ENCODE measurements around the gene PHGDH.
"Not testable (repeated sequence)": the region's sequence is repeated elsewhere in the genome, so short reads cannot be mapped to it uniquely, and the experiment has no call there.

The PHGDH gene

DNA sequence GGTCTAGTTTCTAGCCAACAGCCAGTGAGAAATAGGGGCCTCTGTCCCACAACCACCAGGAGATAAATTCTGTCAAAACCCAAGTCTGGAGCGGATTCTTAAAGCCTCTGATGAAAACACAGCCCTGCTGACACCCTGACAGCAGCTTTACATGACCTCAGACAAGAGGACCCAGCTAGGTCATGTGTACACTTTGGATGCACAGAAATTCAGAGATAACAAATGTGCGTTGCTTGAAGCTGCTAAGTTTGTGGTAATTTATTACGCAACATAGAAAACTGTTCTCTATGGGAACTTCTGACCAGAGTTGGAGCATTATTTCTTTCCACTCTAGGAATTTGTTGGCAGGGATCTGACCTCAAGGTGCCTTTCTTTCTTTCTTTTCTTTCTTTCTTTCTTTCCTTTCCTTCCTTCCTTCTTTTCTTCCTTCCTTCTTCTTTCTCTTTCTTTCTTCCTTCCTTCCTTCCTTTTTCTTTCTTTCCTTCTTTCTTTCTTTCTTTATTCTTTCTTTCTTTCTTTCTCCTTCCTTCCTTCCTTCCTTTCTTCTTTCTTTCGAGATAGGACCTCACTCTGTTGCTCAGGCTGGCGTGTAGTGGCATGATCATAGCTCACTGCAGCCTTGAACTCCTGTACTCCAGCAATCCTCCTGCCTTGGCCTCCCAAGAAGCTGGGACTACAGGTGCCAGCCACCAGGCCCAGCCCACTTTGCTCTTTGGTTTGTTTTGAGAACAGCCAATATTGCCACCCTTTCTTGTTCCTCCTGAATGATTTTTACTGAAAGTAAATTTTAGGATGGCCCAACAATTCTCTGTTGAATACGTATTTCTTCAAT is 71.8 kb downstream of the PHGDH start:
- Histone ChIP-seq H3F3A (ENCODE audit: insufficient read depth, low read length) (no peaks in the 10 kb centered on the region), H3K9me3 (replicated peaks; ENCODE audit: insufficient read depth, low read length) (no peaks in the 10 kb centered on the region), H3K79me2 (ENCODE audit: low read length) (no peaks in the 10 kb centered on the region), H4K20me1 (ENCODE audit: insufficient read depth, low read length) (no peaks in the 10 kb centered on the region), H3K9ac (ENCODE audit: low read length) (no peak overlapping the region), H3K27ac (ENCODE audit: low read length) (no peak overlapping the region), H3K4me3 (ENCODE audit: low read length) (no peak overlapping the region), H3K4me2 (ENCODE audit: low read depth, low read length) (no peak overlapping the region), H2AFZ (ENCODE audit: low read length) (no peak overlapping the region), H3K9me2 (replicated peaks; ENCODE audit: insufficient read depth, low read length) (no peaks in the 10 kb centered on the region), H3K36me3 (replicated peaks; ENCODE audit: insufficient read depth, low read length) (no peaks in the 10 kb centered on the region), H3K27me3 (replicated peaks; ENCODE audit: insufficient read depth, low read length) (no peaks in the 10 kb centered on the region), H3K4me1 (ENCODE audit: low read length) (peaks cover 17% of the 10 kb centered on the region)
- TF ChIP-seq, protein P1, sequence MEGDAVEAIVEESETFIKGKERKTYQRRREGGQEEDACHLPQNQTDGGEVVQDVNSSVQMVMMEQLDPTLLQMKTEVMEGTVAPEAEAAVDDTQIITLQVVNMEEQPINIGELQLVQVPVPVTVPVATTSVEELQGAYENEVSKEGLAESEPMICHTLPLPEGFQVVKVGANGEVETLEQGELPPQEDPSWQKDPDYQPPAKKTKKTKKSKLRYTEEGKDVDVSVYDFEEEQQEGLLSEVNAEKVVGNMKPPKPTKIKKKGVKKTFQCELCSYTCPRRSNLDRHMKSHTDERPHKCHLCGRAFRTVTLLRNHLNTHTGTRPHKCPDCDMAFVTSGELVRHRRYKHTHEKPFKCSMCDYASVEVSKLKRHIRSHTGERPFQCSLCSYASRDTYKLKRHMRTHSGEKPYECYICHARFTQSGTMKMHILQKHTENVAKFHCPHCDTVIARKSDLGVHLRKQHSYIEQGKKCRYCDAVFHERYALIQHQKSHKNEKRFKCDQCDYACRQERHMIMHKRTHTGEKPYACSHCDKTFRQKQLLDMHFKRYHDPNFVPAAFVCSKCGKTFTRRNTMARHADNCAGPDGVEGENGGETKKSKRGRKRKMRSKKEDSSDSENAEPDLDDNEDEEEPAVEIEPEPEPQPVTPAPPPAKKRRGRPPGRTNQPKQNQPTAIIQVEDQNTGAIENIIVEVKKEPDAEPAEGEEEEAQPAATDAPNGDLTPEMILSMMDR (IDR thresholded peaks at IDR 0.05; ENCODE audit: low read length): no peak
- no peak for TF ChIP-seq EZH2phosphoT487 (IDR thresholded peaks at IDR 0.05; ENCODE audit: low read length)
- no peak for TF ChIP-seq EZH2 (optimal IDR thresholded peaks at IDR 0.05; ENCODE audit: low read depth, low read length)
- DNase-seq: no peak

DNA sequence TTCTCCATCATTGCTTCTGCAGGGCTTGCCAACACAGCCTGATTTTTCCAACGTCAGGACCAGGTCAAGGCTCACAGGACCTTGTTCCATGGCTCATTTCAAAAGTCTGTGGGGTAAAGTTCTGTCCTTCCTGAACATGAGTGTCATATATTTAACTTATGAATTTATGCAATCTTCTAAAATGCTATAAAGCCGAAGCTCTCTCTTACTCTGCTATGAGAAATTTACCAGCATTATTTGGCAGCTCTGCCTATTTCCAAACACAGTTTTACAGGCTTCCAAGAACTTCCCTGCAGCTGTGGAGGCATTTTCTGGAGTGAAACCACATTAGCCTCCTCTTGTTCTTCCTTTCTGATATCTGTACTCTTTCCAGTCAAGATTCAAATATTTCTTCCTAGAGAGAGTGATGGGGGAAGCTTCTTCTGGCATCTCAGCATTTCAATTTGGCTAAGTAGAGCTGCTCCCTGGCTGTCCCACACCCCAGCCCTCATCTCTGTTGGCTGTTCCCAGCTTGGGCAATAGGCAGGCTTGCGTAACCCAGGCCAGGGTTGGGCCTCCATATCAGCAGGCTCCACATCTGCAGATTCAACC is 72.6 kb downstream of the PHGDH start:
- Histone ChIP-seq H3K36me3 (replicated peaks; ENCODE audit: insufficient read depth, low read length) (no peaks in the 10 kb centered on the region), H3K9ac (ENCODE audit: low read length) (no peak overlapping the region), H3K4me2 (ENCODE audit: low read depth, low read length) (no peak overlapping the region), H3K4me3 (ENCODE audit: low read length) (no peak overlapping the region), H2AFZ (ENCODE audit: low read length) (no peak overlapping the region), H3F3A (ENCODE audit: insufficient read depth, low read length) (no peaks in the 10 kb centered on the region), H3K4me1 (ENCODE audit: low read length) (peaks cover 17% of the 10 kb centered on the region), H3K79me2 (ENCODE audit: low read length) (no peaks in the 10 kb centered on the region), H3K27ac (ENCODE audit: low read length) (no peak overlapping the region), H3K9me2 (replicated peaks; ENCODE audit: insufficient read depth, low read length) (no peaks in the 10 kb centered on the region), H4K20me1 (ENCODE audit: insufficient read depth, low read length) (no peaks in the 10 kb centered on the region), H3K27me3 (replicated peaks; ENCODE audit: insufficient read depth, low read length) (no peaks in the 10 kb centered on the region), H3K9me3 (replicated peaks; ENCODE audit: insufficient read depth, low read length) (no peaks in the 10 kb centered on the region)
- DNase-seq: no peak
- TF ChIP-seq EZH2 (optimal IDR thresholded peaks at IDR 0.05; ENCODE audit: low read depth, low read length): no peak
- no peak for TF ChIP-seq EZH2phosphoT487 (IDR thresholded peaks at IDR 0.05; ENCODE audit: low read length)
- TF ChIP-seq, protein P1 (IDR thresholded peaks at IDR 0.05; ENCODE audit: low read length): no peak

DNA sequence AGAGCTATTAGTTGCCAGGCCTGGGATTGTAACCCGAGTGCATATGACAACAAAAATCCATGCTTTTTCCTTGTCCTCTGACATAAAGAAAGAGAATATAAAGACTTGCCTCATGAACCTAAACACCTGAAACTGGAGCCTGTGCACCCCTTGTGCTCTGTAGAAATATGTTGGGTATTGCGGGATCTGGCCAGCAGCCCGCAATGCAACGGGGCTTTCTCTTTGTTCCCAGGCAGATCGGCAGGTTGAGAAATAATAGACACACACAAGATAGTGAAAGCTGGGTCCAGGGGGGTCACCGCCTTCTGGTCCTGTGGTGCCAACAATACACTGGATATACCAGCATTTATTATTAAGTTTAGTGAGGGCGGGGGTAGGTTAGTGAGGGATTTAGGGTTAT is 74.3 kb downstream of the PHGDH start:
- not testable (repeated sequence) for H3K4me2 ChIP-seq (ENCODE audit: low read depth, low read length); H3K27ac ChIP-seq (ENCODE audit: low read length); H3K9me3 ChIP-seq (replicated peaks; ENCODE audit: insufficient read depth, low read length); H3K79me2 ChIP-seq (ENCODE audit: low read length); H3K36me3 ChIP-seq (replicated peaks; ENCODE audit: insufficient read depth, low read length); H4K20me1 ChIP-seq (ENCODE audit: insufficient read depth, low read length); H3K9me2 ChIP-seq (replicated peaks; ENCODE audit: insufficient read depth, low read length); H3K9ac ChIP-seq (ENCODE audit: low read length); H3K4me3 ChIP-seq (ENCODE audit: low read length); H3F3A ChIP-seq (ENCODE audit: insufficient read depth, low read length); H3K27me3 ChIP-seq (replicated peaks; ENCODE audit: insufficient read depth, low read length); DNase-seq; H2AFZ ChIP-seq (ENCODE audit: low read length)
- peaks cover 17% of the 10 kb centered on the region for H3K4me1 ChIP-seq (ENCODE audit: low read length)

DNA sequence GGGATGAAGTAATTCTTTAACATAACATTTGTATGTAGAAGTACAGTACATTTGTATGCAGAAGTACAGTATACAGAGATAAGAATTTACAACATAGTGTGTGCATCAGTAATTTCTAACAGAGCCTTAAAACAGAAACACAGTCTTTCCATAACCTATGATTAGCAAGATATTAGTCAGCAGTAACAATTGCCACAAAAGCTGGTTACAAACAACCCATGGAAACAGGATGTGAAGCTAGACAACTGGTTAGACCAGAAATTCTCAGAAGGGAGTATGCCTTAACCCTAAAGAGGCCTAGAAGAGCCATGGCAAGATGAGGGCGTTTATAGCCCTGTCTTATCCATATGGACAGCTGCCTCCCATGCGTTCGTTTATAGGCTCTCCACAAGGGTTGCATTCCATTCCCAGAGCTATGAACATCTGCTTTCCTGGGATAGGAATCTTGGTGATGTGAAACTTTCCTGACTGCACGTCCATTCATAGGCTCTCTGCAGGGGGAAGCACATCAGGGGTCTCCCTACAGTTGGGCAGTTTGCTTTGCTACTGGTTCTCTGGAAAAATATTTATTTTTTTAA is 74.8 kb downstream of the PHGDH start:
- not testable (repeated sequence) for H3K9me3 ChIP-seq (replicated peaks; ENCODE audit: insufficient read depth, low read length); H4K20me1 ChIP-seq (ENCODE audit: insufficient read depth, low read length); H3K9ac ChIP-seq (ENCODE audit: low read length); H3K27ac ChIP-seq (ENCODE audit: low read length); H3K79me2 ChIP-seq (ENCODE audit: low read length); H3K27me3 ChIP-seq (replicated peaks; ENCODE audit: insufficient read depth, low read length); H2AFZ ChIP-seq (ENCODE audit: low read length); H3K36me3 ChIP-seq (replicated peaks; ENCODE audit: insufficient read depth, low read length); H3K4me2 ChIP-seq (ENCODE audit: low read depth, low read length); H3F3A ChIP-seq (ENCODE audit: insufficient read depth, low read length); H3K4me3 ChIP-seq (ENCODE audit: low read length); H3K9me2 ChIP-seq (replicated peaks; ENCODE audit: insufficient read depth, low read length)
- peak; percentile 33 for DNase-seq
- peaks cover 17% of the 10 kb centered on the region for H3K4me1 ChIP-seq (ENCODE audit: low read length)

Data from MM.1S (cell line).